ENCODE results near the gene TMEM74B. TPM values are rescaled to one million over a fixed set of nuclear protein-coding genes. Genes with fewer than 3 reads are reported as not detected.

Gene TMEM74B
- total RNA-seq, 1 experiment from 2014 or later: 4.9 TPM

DNA sequence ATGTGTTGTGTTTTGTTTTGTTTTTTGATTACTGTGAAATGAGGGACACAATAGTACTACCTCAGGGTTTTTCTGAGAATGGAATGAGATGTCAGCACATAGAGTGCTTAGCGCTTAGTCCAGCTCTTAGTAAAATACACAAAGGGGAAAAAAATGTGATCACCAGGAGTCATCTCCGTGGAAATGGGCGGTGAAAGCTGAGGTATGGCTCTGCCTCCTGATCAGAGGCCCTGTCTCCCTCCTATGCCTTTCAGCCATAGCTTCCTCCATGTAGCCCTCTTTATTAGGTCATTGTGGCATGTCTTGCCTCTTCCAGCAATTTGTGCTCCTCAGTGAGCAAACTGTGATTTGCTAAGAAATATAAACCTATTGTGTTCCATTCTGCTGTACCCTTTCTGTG is 53.4 kb downstream of the TMEM74B start:
- Histone ChIP-seq H2BK12ac (ENCODE audit: insufficient read length, low read depth, low read length) (no peak overlapping the region), H2BK15ac (ENCODE audit: low read depth, low read length) (no peak overlapping the region), H3K23me2 (ENCODE audit: insufficient read length, low read depth, low read length, poor library complexity, severe bottlenecking) (no peaks in the 10 kb centered on the region), H3K14ac (ENCODE audit: insufficient read depth, low read length) (no peak overlapping the region), H4K8ac (replicated peaks; ENCODE audit: insufficient read length, low read depth, low read length) (no peak overlapping the region), H2AFZ (ENCODE audit: low read length) (no peak overlapping the region), H3K27me3 (ENCODE audit: insufficient read depth, low read length) (no peaks in the 10 kb centered on the region), H3K4me2 (ENCODE audit: insufficient read depth, insufficient read length, low read length) (no peak overlapping the region), H3K9me3 (ENCODE audit: control insufficient read depth, low read depth, low read length) (no peaks in the 10 kb centered on the region), H3K23ac (ENCODE audit: insufficient read length, low read depth, low read length) (no peak overlapping the region), H3K56ac (ENCODE audit: insufficient read length, low read depth, low read length) (no peak overlapping the region), H3K9ac (ENCODE audit: extremely low read depth, insufficient read length, low read length) (no peak overlapping the region), H4K5ac (ENCODE audit: insufficient read length, low read depth, low read length) (no peak overlapping the region), H3K27ac (ENCODE audit: insufficient read length, low read depth, low read length) (no peak overlapping the region), H2BK20ac (ENCODE audit: low read depth, low read length, poor library complexity, severe bottlenecking) (no peak overlapping the region), H3T11ph (ENCODE audit: low read length) (no peak overlapping the region), H3K79me2 (ENCODE audit: insufficient read depth, low read length) (no peaks in the 10 kb centered on the region), H2AK5ac (ENCODE audit: insufficient read length, low read length) (no peak overlapping the region), H2BK120ac (ENCODE audit: low read depth, low read length, poor library complexity, severe bottlenecking) (no peak overlapping the region), H3K18ac (ENCODE audit: insufficient read length, low read depth, low read length) (no peak overlapping the region), H3K4ac (ENCODE audit: low read depth, low read length) (no peak overlapping the region), H4K20me1 (ENCODE audit: control insufficient read depth, insufficient read depth, insufficient read length) (no peaks in the 10 kb centered on the region), H4K91ac (ENCODE audit: insufficient read length, low read depth, low read length) (no peak overlapping the region), H3K4me1 (ENCODE audit: insufficient read depth, low read length) (no peaks in the 10 kb centered on the region), H2BK5ac (ENCODE audit: insufficient read length, low read length) (no peak overlapping the region), H3K79me1 (ENCODE audit: insufficient read depth, low read depth, low read length, poor library complexity, severe bottlenecking) (no peaks in the 10 kb centered on the region)
- DNase-seq: no peak
- TF ChIP-seq, protein P1, sequence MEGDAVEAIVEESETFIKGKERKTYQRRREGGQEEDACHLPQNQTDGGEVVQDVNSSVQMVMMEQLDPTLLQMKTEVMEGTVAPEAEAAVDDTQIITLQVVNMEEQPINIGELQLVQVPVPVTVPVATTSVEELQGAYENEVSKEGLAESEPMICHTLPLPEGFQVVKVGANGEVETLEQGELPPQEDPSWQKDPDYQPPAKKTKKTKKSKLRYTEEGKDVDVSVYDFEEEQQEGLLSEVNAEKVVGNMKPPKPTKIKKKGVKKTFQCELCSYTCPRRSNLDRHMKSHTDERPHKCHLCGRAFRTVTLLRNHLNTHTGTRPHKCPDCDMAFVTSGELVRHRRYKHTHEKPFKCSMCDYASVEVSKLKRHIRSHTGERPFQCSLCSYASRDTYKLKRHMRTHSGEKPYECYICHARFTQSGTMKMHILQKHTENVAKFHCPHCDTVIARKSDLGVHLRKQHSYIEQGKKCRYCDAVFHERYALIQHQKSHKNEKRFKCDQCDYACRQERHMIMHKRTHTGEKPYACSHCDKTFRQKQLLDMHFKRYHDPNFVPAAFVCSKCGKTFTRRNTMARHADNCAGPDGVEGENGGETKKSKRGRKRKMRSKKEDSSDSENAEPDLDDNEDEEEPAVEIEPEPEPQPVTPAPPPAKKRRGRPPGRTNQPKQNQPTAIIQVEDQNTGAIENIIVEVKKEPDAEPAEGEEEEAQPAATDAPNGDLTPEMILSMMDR (conservative IDR thresholded peaks at IDR 0.05): no peak
- Mint-ChIP-seq H3K36me3 (ENCODE audit: insufficient read depth in 1 of 3, low read depth in 3 of 3) (peaks cover 58 to 81% (median 79%) of the 10 kb centered on the region in 3 experiments; a peak in 6 of 7 replicates), H3K4me1 (no peaks in the 10 kb centered on the region), H3K27ac (no peak overlapping the region), H3K4me3 (no peak overlapping the region), H3K9me3 (no peaks in the 10 kb centered on the region), H3K27me3 (ENCODE audit: low read depth) (no peaks in the 10 kb centered on the region)
- no CpG with 5 or more reads among the region's 3 CpGs for WGBS (ENCODE audit: extremely low coverage, insufficient read length, low lambda C conversion rate)

Data from H9 (cell line).